ENCODE results near the gene FOXO6. TPM values are rescaled to one million over a fixed set of nuclear protein-coding genes. Genes with fewer than 3 reads are reported as not detected.

FOXO6 gene
- total RNA-seq, 2 donors from 2014 or later = 1.4 to 1.9 TPM

DNA sequence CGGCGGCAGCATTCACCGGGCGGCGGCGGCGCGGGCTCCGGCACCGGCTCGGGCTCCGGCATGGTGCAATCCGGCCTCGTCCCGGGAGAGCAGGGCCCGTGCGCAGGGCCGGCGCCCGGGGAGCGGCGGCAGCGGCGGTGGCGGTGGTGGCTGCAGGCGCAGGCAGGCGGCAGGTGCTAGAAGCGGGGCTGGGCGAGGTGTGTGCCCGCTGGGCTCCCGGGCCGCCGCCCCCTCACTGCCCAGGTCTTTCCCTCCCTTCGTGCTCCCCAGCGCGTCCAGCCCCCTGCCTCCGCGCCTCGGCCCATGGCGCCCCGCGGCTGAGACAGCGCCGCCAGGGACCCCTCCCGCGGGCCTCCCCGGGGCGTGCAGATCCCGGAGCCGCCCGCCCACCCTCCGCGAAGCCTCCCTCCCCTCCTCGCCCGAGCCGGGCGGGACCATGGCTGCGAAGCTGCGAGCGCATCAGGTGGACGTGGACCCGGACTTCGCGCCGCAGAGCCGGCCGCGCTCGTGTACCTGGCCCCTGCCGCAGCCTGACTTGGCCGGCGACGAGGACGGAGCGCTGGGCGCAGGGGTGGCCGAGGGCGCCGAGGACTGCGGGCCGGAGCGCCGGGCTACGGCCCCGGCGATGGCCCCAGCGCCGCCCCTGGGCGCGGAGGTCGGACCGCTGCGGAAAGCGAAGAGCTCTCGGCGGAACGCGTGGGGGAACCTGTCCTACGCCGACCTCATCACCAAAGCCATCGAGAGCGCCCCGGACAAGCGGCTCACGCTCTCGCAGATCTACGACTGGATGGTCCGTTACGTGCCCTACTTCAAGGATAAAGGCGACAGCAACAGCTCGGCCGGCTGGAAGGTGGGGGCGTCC is 492 bp downstream of the FOXO6 start:
- DNase-seq (ENCODE audit: low spot score) = no peak
- Histone ChIP-seq H3K27me3 (no peaks in the 10 kb centered on the region), H3K36me3 (no peaks in the 10 kb centered on the region), H3K4me1 (peaks cover 0 to 80% of the 10 kb centered on the region in 2 donors), H3K4me3 (peak overlapping the region; percentile 46 to 67), H3K27ac (peak overlapping the region; percentile 64 to 71), H3K9me3 (no peaks in the 10 kb centered on the region)
- TF ChIP-seq, protein P1, sequence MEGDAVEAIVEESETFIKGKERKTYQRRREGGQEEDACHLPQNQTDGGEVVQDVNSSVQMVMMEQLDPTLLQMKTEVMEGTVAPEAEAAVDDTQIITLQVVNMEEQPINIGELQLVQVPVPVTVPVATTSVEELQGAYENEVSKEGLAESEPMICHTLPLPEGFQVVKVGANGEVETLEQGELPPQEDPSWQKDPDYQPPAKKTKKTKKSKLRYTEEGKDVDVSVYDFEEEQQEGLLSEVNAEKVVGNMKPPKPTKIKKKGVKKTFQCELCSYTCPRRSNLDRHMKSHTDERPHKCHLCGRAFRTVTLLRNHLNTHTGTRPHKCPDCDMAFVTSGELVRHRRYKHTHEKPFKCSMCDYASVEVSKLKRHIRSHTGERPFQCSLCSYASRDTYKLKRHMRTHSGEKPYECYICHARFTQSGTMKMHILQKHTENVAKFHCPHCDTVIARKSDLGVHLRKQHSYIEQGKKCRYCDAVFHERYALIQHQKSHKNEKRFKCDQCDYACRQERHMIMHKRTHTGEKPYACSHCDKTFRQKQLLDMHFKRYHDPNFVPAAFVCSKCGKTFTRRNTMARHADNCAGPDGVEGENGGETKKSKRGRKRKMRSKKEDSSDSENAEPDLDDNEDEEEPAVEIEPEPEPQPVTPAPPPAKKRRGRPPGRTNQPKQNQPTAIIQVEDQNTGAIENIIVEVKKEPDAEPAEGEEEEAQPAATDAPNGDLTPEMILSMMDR (IDR thresholded peaks at IDR 0.05) = no peak

- no peaks in the 10 kb centered on the region for H3K27me3 ChIP-seq
These were observed 1.1 kb downstream of the FOXO6 start for GRCh38 chr1:41362357-41362721.

DNA sequence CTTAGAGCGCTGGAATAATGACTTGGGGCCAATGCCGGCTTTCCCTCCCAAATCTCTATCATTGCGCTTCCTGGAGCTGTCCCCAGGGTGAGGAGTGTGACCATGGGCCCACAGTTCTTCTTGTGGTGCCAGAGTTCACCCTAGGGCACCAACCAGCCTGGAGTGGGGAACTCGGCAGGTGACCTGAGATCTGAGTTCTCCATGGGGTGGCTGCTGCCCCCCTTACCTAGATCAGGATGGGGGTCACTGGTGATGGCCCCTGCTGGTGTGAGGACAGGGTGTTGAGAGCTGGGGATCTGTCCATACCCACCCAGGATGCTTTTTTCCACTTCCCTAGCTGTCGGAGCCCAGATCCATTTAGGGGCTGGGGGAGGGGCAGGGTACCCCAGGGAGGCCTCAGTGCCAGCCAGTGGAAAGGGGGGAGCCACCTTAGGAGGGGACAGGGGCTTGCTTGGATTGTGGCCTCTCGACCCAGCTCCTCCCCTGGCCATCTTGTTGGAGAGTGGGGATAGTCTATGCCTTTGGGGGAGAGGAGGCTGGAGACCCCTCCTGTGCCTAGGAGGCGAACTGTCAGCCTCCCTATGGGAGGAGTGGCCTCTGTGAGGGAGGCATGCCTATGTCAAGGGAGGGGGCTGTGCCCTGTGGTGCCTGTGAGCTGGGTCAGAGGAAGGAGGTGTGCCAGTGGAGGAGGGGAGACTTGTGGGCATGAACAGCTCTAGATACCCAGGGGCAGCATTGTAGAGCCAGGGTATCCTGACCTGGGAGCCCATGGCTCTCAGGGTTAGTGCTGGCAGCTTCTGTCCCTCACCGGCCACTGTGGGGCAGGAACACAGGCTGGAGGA is 1.7 kb downstream of the FOXO6 start:
- H3K4me3 ChIP-seq = peak overlapping the region; percentile 46 to 67
- H3K27me3 ChIP-seq = no peaks in the 10 kb centered on the region
- H3K36me3 ChIP-seq = no peaks in the 10 kb centered on the region
- H3K4me1 ChIP-seq = peaks cover 0 to 72% of the 10 kb centered on the region in 2 donors
- H3K9me3 ChIP-seq = no peaks in the 10 kb centered on the region
- peak overlapping the region; percentile 64 to 71 for H3K27ac ChIP-seq
- no peak for DNase-seq (ENCODE audit: low spot score)
- TF ChIP-seq, protein P1 (IDR thresholded peaks at IDR 0.05) = no peak

More at GRCh38 chr1:41362357-41362721, 1.1 kb downstream of the FOXO6 start:
- H3K4me3 ChIP-seq = peak overlapping the region; percentile 46 to 67
- H3K9me3 ChIP-seq = no peaks in the 10 kb centered on the region
- peaks cover 0 to 79% of the 10 kb centered on the region in 2 donors for H3K4me1 ChIP-seq
- TF ChIP-seq, protein P1 (IDR thresholded peaks at IDR 0.05) = no peak
- no peaks in the 10 kb centered on the region for H3K36me3 ChIP-seq
- H3K27ac ChIP-seq = peak overlapping the region; percentile 64 to 71
- DNase-seq (ENCODE audit: low spot score) = no peak

DNA sequence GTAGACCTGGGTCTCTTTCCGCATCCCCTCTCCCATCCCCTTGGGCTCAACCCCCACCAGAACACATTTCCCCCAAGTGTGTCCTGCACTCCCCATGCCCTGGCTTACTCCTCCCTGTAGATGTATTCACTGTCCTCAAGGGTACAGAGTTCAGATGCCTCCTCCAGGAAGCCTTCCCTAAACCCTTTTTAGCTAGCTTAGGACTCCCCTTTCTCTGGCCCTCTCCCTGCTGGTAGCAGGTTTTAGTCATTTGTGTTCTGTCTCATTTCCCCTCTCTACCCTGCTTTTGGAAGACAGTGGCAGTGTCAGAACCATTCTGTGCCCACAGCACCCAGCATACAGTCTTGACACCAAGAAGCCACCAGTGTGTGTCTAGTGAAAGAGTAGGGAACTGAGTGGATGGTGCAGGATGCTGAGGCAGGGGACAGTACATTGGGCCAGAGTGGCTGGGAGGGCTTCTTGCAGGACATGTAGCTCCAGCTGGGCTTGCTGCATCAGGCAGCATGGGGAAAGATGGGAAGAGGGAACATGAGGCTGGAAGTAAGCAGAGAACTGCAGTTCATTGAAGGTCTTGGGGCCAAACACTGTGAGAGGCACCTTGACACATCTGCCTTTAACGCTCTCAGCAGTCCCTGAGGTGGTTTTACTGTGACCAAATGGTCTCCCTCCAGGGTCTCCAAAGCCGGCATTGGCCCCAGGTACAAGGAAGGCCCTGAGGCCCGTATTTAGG is 2.5 kb downstream of the FOXO6 start:
- no peaks in the 10 kb centered on the region for H3K27me3 ChIP-seq
- no peak for DNase-seq (ENCODE audit: low spot score)
- peaks cover 0 to 65% of the 10 kb centered on the region in 2 donors for H3K4me1 ChIP-seq
- no peak overlapping the region for H3K27ac ChIP-seq
- H3K36me3 ChIP-seq = no peaks in the 10 kb centered on the region
- no peaks in the 10 kb centered on the region for H3K9me3 ChIP-seq
- TF ChIP-seq, protein P1 (IDR thresholded peaks at IDR 0.05) = no peak
- no peak overlapping the region for H3K4me3 ChIP-seq

DNA sequence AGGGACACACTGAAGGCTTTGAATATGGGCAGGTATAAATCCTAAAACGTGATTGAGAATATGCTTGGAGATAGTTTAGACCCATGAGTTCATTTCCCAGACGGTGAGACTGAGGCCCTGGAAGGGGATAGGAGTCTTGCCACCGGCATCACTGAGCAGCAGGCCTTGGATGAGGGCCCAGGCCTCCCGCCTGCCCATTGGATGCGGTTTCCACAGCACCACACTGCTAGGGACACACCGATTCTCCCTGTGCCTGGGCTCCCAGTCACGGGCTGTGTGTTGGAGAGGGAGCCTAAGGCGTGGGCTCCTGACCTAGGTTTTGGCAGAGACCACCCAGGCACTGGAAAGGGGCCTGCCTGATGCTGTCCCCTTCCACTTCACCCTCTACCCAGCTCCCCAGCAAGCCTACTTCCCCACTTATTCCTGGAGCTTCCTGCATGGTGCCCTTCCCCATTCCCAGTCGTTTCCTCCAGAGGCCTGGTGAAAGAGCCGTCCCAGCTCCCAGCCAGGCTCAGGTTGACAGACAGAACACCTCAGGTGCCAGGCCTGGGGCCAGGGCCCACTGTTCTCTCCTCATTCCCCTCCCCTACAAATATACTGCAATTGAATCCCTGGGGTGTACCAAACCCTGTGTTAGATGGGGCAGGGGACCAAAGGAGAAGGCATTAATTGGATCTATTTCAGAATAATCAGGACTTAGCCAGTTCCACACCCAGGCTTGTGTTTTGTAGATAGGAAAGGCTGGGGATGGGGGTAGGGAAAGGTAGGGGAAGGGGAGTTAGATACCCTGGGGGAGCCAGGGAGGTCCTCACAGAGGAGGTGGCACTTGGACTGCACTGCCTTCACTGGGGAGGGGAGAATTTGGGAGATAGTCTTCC is 3.4 kb downstream of the FOXO6 start:
- no peaks in the 10 kb centered on the region for H3K36me3 ChIP-seq
- no peak overlapping the region for H3K4me3 ChIP-seq
- DNase-seq (ENCODE audit: low spot score) = no peak
- H3K4me1 ChIP-seq = peaks cover 0 to 55% of the 10 kb centered on the region in 2 donors
- H3K27ac ChIP-seq = peak overlapping the region; percentile 79 to 86
- no peaks in the 10 kb centered on the region for H3K9me3 ChIP-seq
- TF ChIP-seq, protein P1 (IDR thresholded peaks at IDR 0.05) = no peak
- H3K27me3 ChIP-seq = no peaks in the 10 kb centered on the region

Data from right atrium auricular region (tissue), 2 donors.